Measurements from ENCODE around the gene GABRB3. TPM values are rescaled to one million over a fixed set of nuclear protein-coding genes. Genes with fewer than 3 reads are reported as not detected.

Gene GABRB3
- polyA plus RNA-seq, 1 donor from 2014 or later, result 78.3 TPM

- no peak overlapping the region for H3K9ac ChIP-seq (ENCODE audit: low read length)
- no peak overlapping the region for H3K4me3 ChIP-seq (ENCODE audit: low read length)
- H3K36me3 ChIP-seq (ENCODE audit: insufficient read depth, low read length), result no peaks in the 10 kb centered on the region
- no peak overlapping the region for H2AFZ ChIP-seq (ENCODE audit: low read depth, low read length)
- H3K79me2 ChIP-seq (replicated peaks; ENCODE audit: insufficient read depth, low read length), result no peaks in the 10 kb centered on the region
- H3K27me3 ChIP-seq (ENCODE audit: insufficient read depth, low read depth, low read length), result no peaks in the 10 kb centered on the region
- no peaks in the 10 kb centered on the region for H3K9me2 ChIP-seq (ENCODE audit: insufficient read depth, low read length)
- no peak overlapping the region for H3K4me2 ChIP-seq (ENCODE audit: low read length)
- no peak overlapping the region for H3K27ac ChIP-seq (ENCODE audit: low read length)
- H3K9me3 ChIP-seq (ENCODE audit: low read length), result no peaks in the 10 kb centered on the region
- no peaks in the 10 kb centered on the region for H4K20me1 ChIP-seq (ENCODE audit: insufficient read depth)
- TF ChIP-seq POLR2AphosphoS5 (IDR thresholded peaks at IDR 0.05) (no peak), EZH2 (IDR thresholded peaks at IDR 0.05; ENCODE audit: borderline replicate concordance, insufficient read depth, low read length, poor library complexity, severe bottlenecking) (no peak), SMC3 (conservative IDR thresholded peaks at IDR 0.05; ENCODE audit: poor library complexity) (no peak), MXI1 (conservative IDR thresholded peaks at IDR 0.05; ENCODE audit: poor library complexity, severe bottlenecking) (no peak), TAF1 (IDR thresholded peaks at IDR 0.05; ENCODE audit: low read depth) (no peak), REST (IDR thresholded peaks at IDR 0.05; ENCODE audit: borderline replicate concordance) (no peak), EP300 (conservative IDR thresholded peaks at IDR 0.05; ENCODE audit: poor library complexity, severe bottlenecking) (no peak), RAD21 (conservative IDR thresholded peaks at IDR 0.05) (no peak), CTCF (IDR thresholded peaks at IDR 0.05; ENCODE audit: poor library complexity, severe bottlenecking) (no peak)
- no peaks in the 10 kb centered on the region for H3F3A ChIP-seq (ENCODE audit: insufficient read depth, low read length, poor library complexity, severe bottlenecking)
Measured at GRCh38 chr15:26805470-26805869, 32.6 kb upstream of the GABRB3 start.

- Histone ChIP-seq H3K9me3 (ENCODE audit: low read length) (no peaks in the 10 kb centered on the region), H3K4me2 (ENCODE audit: low read length) (no peak overlapping the region), H3F3A (ENCODE audit: insufficient read depth, low read length, poor library complexity, severe bottlenecking) (no peaks in the 10 kb centered on the region), H3K9ac (ENCODE audit: low read length) (no peak overlapping the region), H3K27me3 (ENCODE audit: insufficient read depth, low read depth, low read length) (no peaks in the 10 kb centered on the region), H3K36me3 (ENCODE audit: insufficient read depth, low read length) (no peaks in the 10 kb centered on the region), H2AFZ (ENCODE audit: low read depth, low read length) (no peak overlapping the region), H3K9me2 (ENCODE audit: insufficient read depth, low read length) (no peaks in the 10 kb centered on the region), H4K20me1 (ENCODE audit: insufficient read depth) (no peaks in the 10 kb centered on the region), H3K79me2 (replicated peaks; ENCODE audit: insufficient read depth, low read length) (no peaks in the 10 kb centered on the region), H3K27ac (ENCODE audit: low read length) (no peak overlapping the region), H3K4me3 (ENCODE audit: low read length) (no peak overlapping the region)
- TF ChIP-seq TAF1 (IDR thresholded peaks at IDR 0.05; ENCODE audit: low read depth) (no peak), POLR2AphosphoS5 (IDR thresholded peaks at IDR 0.05) (no peak)
Measured at GRCh38 chr15:26804063-26804804, 31.4 kb upstream of the GABRB3 start.
